Mesodermal cell (in vitro differentiated cells): ENCODE data around the gene ZDHHC11.
"Not testable (repeated sequence)": the region's sequence is repeated elsewhere in the genome, so short reads cannot be mapped to it uniquely, and the experiment has no call there.

Source experiments
- H3K27ac ChIP-seq: 2 replicates; pipeline ENCODE4 v1.7.0; 2013; ENCODE audit warnings: mild to moderate bottlenecking, low read depth, low read length, moderate library complexity; ENCODE audit not compliant: severe bottlenecking
- H3K36me3 ChIP-seq: 2 replicates; pipeline ENCODE4 v1.7.1; 2013; ENCODE audit warnings: mild to moderate bottlenecking, low read length, moderate library complexity; ENCODE audit not compliant: control insufficient read depth, insufficient read depth
- H3K4me1 ChIP-seq: one replicate; pipeline ENCODE4 v1.7.1; 2013; ENCODE audit warnings: mild to moderate bottlenecking, low read length; ENCODE audit not compliant: insufficient read depth, control insufficient read depth, poor library complexity, severe bottlenecking
- H3K4me3 ChIP-seq: 2 replicates; pipeline ENCODE4 v1.7.0; 2013; ENCODE audit warnings: low read length, control low read depth, mild to moderate bottlenecking; ENCODE audit not compliant: insufficient read depth, poor library complexity, severe bottlenecking; ENCODE audit errors: extremely low read depth
- H3K9me3 ChIP-seq: 2 replicates; pipeline ENCODE4 v1.7.1; 2013; ENCODE audit warnings: mild to moderate bottlenecking, low read length, moderate library complexity; ENCODE audit not compliant: control insufficient read depth
- WGBS, 2 experiments: methylation state at CpG; one replicate each; pipeline ENCODE4 v1.1.5; 2013; ENCODE audit warnings: missing lambda C conversion rate in 2 of 2; ENCODE audit not compliant: insufficient coverage in 2 of 2; 5-methylcytosine and 5-hydroxymethylcytosine counted together

ZDHHC11 gene

DNA sequence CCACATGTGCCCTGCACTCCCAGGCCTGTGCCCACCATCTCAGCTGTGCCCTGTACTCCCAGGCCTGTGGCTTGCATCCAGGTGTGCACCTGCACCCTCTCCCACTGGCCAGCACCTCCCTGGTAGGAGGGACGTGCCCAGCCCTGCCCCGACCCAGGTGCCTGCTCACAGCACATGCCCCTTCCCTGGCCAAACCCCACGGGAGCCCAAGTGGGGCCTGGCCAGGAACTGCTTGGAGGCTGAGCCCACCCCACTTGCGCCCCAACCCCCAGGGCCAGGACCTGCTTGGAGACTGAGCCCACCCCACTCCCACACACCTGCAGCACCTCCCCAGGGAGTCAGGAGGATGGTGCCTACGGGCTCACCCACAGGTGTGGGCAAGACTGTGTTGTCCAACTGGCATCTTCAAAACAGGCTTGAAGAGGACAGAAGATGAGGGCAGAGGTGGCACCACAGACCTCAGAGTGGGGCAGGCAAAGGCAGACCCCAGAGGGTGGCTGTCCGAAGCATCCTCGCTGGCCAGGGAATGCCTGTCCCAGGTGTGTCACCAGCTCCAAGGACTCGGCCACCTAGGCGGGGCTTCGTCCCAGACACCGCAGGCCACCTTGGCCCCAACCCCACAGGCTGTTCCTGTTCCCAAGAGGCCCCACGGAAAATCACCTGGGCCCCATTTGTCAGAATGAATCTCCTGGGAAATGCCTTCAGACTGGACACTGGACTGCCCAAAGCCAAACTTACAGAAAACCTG, 77.1 kb downstream of the ZDHHC11 start:
- Histone ChIP-seq H3K4me3 (no peak overlapping the region), H3K27ac (no peak overlapping the region), H3K4me1 (no peaks in the 10 kb centered on the region), H3K9me3 (no peaks in the 10 kb centered on the region), H3K36me3 (no peaks in the 10 kb centered on the region)
- WGBS, 2 experiments = 81 to 92% methylated on average over 4 to 9 of the region's 12 CpGs

GRCh38 chr5:772931-773330, 77.9 kb downstream of the ZDHHC11 start:
- H3K9me3 ChIP-seq, H3K4me3 ChIP-seq, H3K36me3 ChIP-seq, H3K4me1 ChIP-seq, H3K27ac ChIP-seq: not testable (repeated sequence)
- WGBS, 2 experiments = 88 to 89% methylated on average over 13 of the region's 13 CpGs

DNA sequence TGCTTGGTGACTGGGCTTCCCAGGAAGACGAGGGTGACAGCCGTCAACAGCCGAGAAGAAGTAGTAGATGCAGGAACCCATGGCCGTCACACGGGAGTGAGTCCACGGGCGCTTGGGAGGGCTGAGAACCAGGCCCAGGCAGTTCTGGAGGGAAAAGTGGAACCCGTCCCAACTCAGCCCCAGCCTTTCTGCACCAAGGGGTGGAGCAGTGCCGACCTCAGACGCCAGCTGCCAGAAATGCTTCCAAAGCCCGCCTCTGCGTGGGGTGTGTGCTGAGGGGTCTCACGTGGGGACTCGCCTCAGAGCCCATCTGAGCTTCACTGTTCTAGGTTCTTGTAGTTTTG, 78.3 kb downstream of the ZDHHC11 start:
- not testable (repeated sequence) for H3K4me3 ChIP-seq, H3K27ac ChIP-seq, H3K36me3 ChIP-seq, H3K9me3 ChIP-seq, H3K4me1 ChIP-seq
- WGBS, 2 experiments = no CpG with 5 or more reads among the region's 14 CpGs

DNA sequence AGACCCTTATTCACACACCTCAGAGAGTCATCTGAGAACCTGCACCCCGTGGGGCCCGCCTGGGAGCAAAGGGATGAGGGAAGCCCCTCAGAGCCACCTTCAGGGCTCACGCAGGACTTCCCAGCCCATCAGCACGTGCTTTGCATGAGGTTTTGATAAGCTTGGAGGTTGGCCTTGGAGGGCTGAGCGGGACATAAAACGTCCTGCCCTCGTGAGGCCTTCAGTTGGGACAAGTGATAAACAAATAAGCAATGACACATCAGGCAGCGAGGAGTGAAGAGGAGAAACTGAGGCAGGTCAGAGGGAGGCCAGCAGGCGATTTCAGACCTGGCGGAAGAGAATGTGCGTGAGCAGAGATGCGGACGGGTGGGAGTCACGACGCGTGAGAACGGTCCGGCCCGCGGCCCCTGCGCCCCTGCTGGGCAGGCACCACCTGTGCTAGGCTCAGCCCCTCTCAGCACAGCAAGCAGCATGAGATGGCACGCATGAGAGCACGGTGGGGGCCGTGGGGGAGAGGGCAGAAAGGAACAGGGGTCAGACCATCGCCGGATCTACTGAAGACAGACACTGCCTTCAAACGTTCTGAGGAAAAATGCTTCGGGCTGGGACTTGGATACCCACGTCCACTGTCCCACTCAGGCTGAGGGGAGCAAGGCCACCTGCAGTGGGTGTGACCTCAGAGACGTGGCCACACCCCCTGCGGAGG, 78.8 kb downstream of the ZDHHC11 start:
- 89 to 94% methylated on average over 3 to 7 of the region's 31 CpGs for WGBS, 2 experiments
- H3K27ac ChIP-seq, H3K4me3 ChIP-seq, H3K4me1 ChIP-seq, H3K36me3 ChIP-seq, H3K9me3 ChIP-seq: not testable (repeated sequence)

- H3K4me3 ChIP-seq, H3K9me3 ChIP-seq, H3K36me3 ChIP-seq, H3K4me1 ChIP-seq, H3K27ac ChIP-seq: not testable (repeated sequence)
- WGBS, 2 experiments = 92 to 98% methylated on average over 8 to 11 of the region's 19 CpGs
These were observed 79.6 kb downstream of the ZDHHC11 start for GRCh38 chr5:771087-771781.

- not testable (repeated sequence) for H3K27ac ChIP-seq, H3K9me3 ChIP-seq, H3K4me3 ChIP-seq, H3K4me1 ChIP-seq, H3K36me3 ChIP-seq
- 96 to 100% methylated on average over 1 to 3 of the region's 10 CpGs for WGBS, 2 experiments
These were observed 80.2 kb downstream of the ZDHHC11 start for GRCh38 chr5:770585-770984.

GRCh38 chr5:769485-770145, 81.2 kb downstream of the ZDHHC11 start:
- H3K36me3 ChIP-seq, H3K9me3 ChIP-seq, H3K27ac ChIP-seq, H3K4me3 ChIP-seq, H3K4me1 ChIP-seq: not testable (repeated sequence)
- 94 to 97% methylated on average over 5 to 19 of the region's 29 CpGs for WGBS, 2 experiments

GRCh38 chr5:766666-767431, 83.9 kb downstream of the ZDHHC11 start:
- 88 to 90% methylated on average over 26 to 32 of the region's 32 CpGs for WGBS, 2 experiments
- Histone ChIP-seq H3K27ac (no peak overlapping the region), H3K9me3 (no peaks in the 10 kb centered on the region), H3K4me3 (no peak overlapping the region), H3K4me1 (no peaks in the 10 kb centered on the region), H3K36me3 (no peaks in the 10 kb centered on the region)

DNA sequence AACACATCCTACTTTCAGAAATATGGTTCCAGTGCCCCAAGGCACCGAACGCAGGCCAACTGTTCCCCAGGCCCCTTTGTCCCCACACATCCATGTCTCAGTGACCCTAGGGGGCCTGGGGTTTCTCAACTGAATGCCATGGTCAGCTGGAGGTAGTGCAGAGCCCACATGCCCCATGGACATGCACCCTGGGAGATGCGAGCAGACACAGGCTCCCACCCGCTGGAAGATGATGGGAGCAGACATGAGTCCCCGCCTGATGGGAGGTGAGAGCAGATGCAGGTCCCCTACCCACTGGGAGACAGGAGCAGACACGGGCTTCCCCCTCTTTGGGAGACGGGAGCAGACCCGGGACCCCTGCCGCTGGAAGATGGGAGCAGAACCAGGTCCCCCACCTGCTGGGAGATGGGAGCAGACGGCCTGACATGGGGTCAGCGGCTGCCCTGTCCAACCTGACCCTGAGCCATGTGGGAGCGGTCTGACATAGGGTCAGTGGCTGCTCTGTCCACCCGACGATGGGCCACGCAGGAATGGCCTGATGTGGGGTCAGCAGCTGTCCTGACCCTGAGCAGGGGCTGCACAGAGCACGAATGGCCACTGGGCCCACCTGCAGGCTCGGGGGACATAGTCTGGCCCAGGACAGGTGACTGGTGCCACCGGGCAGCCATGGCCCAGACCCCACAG, 84.7 kb downstream of the ZDHHC11 start:
- H3K27ac ChIP-seq = no peak overlapping the region
- no peaks in the 10 kb centered on the region for H3K4me1 ChIP-seq
- 89 to 93% methylated on average over 16 to 18 of the region's 18 CpGs for WGBS, 2 experiments
- H3K9me3 ChIP-seq = no peaks in the 10 kb centered on the region
- no peaks in the 10 kb centered on the region for H3K36me3 ChIP-seq
- H3K4me3 ChIP-seq = no peak overlapping the region
